ENCODE results near the gene NEDD9. TPM values are rescaled to one million over a fixed set of nuclear protein-coding genes. Genes with fewer than 3 reads are reported as not detected.

The NEDD9 gene
- total and polyA plus RNA-seq, 2 of the 13 experiments (the other 11 are each of a cell fraction or from before 2014, with no cell fraction given) = 27.1 to 389 TPM

GRCh38 chr6:11143394-11144371 is 88.8 kb downstream of the NEDD9 start (continued):
- no peak for TF ChIP-seq CHD2 (IDR thresholded peaks at IDR 0.05; ENCODE audit: low read depth, low read length)
- TF ChIP-seq NONO (IDR thresholded peaks at IDR 0.05) = no peak
- peak; percentile 67; the same call in 1 of the 2 replicates for TF ChIP-seq NONO (CRISPR knock-in tag; conservative IDR thresholded peaks at IDR 0.05)
- peak; percentile 90 for TF ChIP-seq ZHX2 (IDR thresholded peaks at IDR 0.05; ENCODE audit: low read depth)
- no peak for TF ChIP-seq ZHX2 (CRISPR knock-in tag; IDR thresholded peaks at IDR 0.05; ENCODE audit: borderline replicate concordance)
- TF ChIP-seq ZNF275 (CRISPR knock-in tag; IDR thresholded peaks at IDR 0.05; ENCODE audit: borderline replicate concordance) = no peak
- TF ChIP-seq ZFY (CRISPR knock-in tag; IDR thresholded peaks at IDR 0.05) = no peak; the same call in 1 of the 2 replicates
- TF ChIP-seq ZNF382 (CRISPR knock-in tag; IDR thresholded peaks at IDR 0.05; ENCODE audit: borderline replicate concordance) = no peak
- TF ChIP-seq SCMH1 (CRISPR knock-in tag; IDR thresholded peaks at IDR 0.05; ENCODE audit: borderline replicate concordance) = no peak
- no peak for TF ChIP-seq SMYD3 (CRISPR knock-in tag; IDR thresholded peaks at IDR 0.05)
- no peak for TF ChIP-seq DDIT3 (CRISPR knock-in tag; IDR thresholded peaks at IDR 0.05)
- TF ChIP-seq ZNF713 (CRISPR knock-in tag; IDR thresholded peaks at IDR 0.05) = no peak
- no peak for TF ChIP-seq POLR2AphosphoS5 (IDR thresholded peaks at IDR 0.05; ENCODE audit: low read depth, low read length)
- TF ChIP-seq MLXIP (CRISPR knock-in tag; IDR thresholded peaks at IDR 0.05; ENCODE audit: borderline replicate concordance) = no peak
- no peak for TF ChIP-seq ELF4 (CRISPR knock-in tag; IDR thresholded peaks at IDR 0.05; ENCODE audit: borderline replicate concordance)
- peak; percentile 94 for TF ChIP-seq JUN (CRISPR knock-in tag; IDR thresholded peaks at IDR 0.05)
- TF ChIP-seq MED13 (CRISPR knock-in tag; IDR thresholded peaks at IDR 0.05) = no peak
- TF ChIP-seq JUND (CRISPR knock-in tag; IDR thresholded peaks at IDR 0.05) = peak; percentile 100
- no peak for TF ChIP-seq ZNF841 (CRISPR knock-in tag; IDR thresholded peaks at IDR 0.05; ENCODE audit: borderline replicate concordance)

All from HepG2 (cell line).